Activated CD4-positive, alpha-beta T cell treated with anti-CD3 and anti-CD28 coated beads, Interleukin-2, amount 10 ng/mL, durations not matched to agents 24 days and 14 days (primary cell): ENCODE measurements around the gene XKR7. TPM values are rescaled to one million over a fixed set of nuclear protein-coding genes. Genes with fewer than 3 reads are reported as not detected.
A peak's percentile ranks its signal among the peaks of the same experiment; 100 is the strongest.

Source experiments
- DNase-seq: peaks from one replicate; pipeline ENCODE4 v3.0.0; 2022
- H3K27ac Mint-ChIP-seq: one replicate; pipeline ENCODE4 v1.8.0; 2022; ENCODE audit warnings: mild to moderate bottlenecking, mixed read lengths
- H3K27me3 Mint-ChIP-seq: one replicate; pipeline ENCODE4 v1.8.0; 2022; ENCODE audit warnings: mixed read lengths
- H3K36me3 Mint-ChIP-seq: one replicate; pipeline ENCODE4 v1.8.0; 2022; ENCODE audit warnings: low read depth, mild to moderate bottlenecking, mixed read lengths
- H3K4me1 Mint-ChIP-seq: one replicate; pipeline ENCODE4 v1.8.0; 2021; ENCODE audit warnings: mixed read lengths
- H3K4me3 Mint-ChIP-seq: one replicate; pipeline ENCODE4 v1.8.0; 2022; ENCODE audit warnings: mild to moderate bottlenecking, moderate library complexity, mixed read lengths
- H3K9me3 Mint-ChIP-seq: one replicate; pipeline ENCODE4 v1.8.0; 2021; ENCODE audit warnings: mixed read lengths
- intact Hi-C: fragments of 100-400 bp; cut with micrococcal nuclease; formaldehyde crosslinking; loops from one replicate; pipeline ENCODE4 v1.15.1; 2023
- total RNA-seq: library from RNA; stranded (reverse); gene quantifications from 2 replicates; pipeline ENCODE4 v1.2.3, GENCODE V29; 2022

XKR7 gene
- total RNA-seq, 1 donor from 2014 or later, result not detected

DNA sequence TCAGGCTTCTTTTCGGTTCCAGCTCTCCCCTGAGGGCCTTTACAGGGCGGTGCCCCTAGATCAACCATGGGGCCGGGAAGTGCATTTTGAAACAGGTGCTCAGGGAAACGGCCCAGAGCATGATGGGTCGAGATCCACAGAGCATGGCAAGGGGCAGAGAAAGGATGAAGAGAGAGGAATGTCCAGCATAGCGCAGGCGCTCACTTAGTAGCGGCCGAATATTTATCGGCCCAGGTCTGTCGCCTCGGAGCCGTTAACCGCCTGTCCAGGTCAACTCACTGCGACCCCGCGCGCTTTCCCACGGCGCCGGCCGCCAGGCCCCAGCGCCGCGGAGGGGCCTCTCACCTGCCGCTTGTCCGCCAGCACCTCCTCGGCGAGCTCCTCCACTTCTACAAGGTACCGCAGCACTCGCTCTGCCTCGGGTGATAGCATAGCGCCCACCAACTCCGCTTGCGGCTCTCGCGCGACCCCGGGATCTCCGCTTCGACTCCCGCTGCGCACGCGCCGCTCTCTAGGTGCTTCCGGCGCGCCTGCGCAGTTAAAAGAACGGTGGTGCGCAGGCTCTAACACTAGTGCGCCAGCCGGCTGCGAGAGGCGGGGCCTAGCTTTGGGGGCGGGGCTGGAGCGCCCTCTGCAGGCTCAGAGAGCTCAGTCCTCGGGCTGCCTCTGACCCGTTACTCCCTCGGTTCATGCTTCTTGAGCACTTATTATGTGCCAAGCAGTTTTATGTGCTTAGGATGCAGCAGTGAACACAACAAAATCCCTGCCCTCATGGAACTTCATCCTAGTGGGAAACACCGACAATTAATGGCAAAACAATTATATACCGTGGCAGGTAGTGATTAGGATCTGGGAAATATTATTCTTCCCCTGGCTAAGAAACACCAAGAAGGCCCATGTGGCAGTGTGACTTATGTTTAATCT is 16.2 kb upstream of the XKR7 start, which contains the start of gene PDRG1:
PDRG1 (minus strand) TSS at position 517 of the 924 bp plus-strand sequence; CDS start at position 432, 85 bp downstream.
- Mint-ChIP-seq H3K4me3 (peak within 1 kb of the TSS; percentile 98), H3K9me3 (no peaks in the 10 kb centered on the region), H3K4me1 (peaks cover 17% of the 10 kb centered on the region), H3K36me3 (peaks cover 30% of the 10 kb centered on the region), H3K27me3 (peaks cover 8% of the 10 kb centered on the region), H3K27ac (peak within 1 kb of the TSS; percentile 95)
- intact Hi-C loops, result loop anchor here (1.0 to 10.0 kb wide), 6 partner anchors 17 to 153 kb away; partner anchors contain the start of genes TM9SF4 and XKR7
- DNase-seq, result peak; percentile 99

GRCh38 chr20:31953556-31954148 is 14.3 kb upstream of the XKR7 start:
- intact Hi-C loops, result loop anchor here (2.0 to 10.0 kb wide), 3 partner anchors 64 to 151 kb away; partner anchors contain the start of gene TM9SF4
- Mint-ChIP-seq H3K9me3 (no peaks in the 10 kb centered on the region), H3K36me3 (peaks cover 19% of the 10 kb centered on the region), H3K27me3 (peaks cover 9% of the 10 kb centered on the region), H3K27ac (no peak overlapping the region), H3K4me3 (no peak overlapping the region), H3K4me1 (peaks cover 17% of the 10 kb centered on the region)
- no peak for DNase-seq

DNA sequence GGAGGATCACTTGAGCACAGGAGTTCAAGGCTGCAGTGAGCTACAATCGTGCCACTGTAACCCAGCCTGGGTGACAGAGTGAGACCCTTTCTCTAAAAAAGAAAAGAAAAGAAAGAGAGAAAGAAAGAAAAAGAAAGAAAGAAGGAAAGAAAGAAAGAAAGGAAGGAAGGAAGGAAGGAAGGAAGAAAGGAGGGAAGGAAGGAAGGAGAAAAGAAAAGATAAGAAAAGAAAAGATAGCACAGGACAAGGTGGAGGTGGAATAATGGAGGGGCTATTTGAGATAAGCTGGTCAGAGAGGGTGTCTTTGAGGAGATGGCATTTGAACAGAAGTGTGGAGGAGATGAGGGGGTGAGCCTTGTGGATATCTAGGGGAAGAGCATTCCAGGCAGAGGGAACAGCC is 13.5 kb upstream of the XKR7 start:
- peaks cover 13% of the 10 kb centered on the region for H3K36me3 Mint-ChIP-seq
- peaks cover 12% of the 10 kb centered on the region for H3K27me3 Mint-ChIP-seq
- H3K4me1 Mint-ChIP-seq, result peaks cover 15% of the 10 kb centered on the region
- H3K27ac Mint-ChIP-seq, result no peak overlapping the region
- no peak for DNase-seq
- intact Hi-C loops, result loop anchor here (5.0 to 10.0 kb wide), 2 partner anchors 63 to 150 kb away; partner anchors contain the start of gene TM9SF4
- no peaks in the 10 kb centered on the region for H3K9me3 Mint-ChIP-seq
- no peak overlapping the region for H3K4me3 Mint-ChIP-seq

DNA sequence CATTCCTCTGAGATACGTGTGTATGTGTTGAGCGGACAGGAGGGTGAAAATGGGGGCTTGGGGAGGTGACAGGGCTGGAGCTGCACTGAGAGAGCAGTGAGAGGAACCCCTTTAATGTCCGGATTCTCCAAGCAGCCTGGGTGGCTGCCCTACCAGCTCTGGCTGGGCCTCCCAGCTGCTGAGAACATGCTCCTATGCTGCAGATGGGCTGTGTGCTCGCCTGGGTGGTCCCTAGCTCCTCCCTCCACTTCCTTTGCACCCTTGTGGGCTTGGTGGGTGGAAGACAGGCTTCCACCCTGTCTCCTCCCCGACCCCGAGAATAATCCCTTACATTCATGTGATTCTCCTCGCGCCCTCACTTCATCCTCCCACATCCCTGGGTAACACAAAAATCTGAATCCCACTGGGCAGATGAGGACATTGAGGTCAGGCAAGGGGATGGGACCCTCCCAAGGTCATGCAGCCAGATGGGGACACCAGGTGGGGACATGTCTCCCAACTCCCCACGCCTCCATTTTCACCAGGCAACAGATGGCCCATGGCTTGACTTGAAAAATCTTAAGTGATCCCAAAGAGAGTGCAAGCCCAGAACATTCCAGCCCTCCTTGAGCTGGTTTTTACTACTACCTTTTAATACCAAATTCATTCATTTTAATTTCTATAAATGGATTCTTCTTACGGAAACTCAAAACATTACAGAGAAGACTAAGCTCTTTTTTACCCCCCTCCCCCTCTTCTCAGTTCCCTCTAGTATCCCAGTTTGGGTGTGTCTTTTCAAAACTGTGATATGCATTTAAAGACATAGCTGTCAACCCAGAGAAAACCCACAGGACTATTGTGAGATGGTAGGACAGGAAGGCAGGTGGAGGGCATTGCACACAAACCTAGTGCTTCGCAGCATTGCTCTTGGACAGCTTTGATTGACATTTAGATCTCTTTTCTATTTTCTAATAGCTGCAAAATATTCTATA is 11.1 kb upstream of the XKR7 start:
- peaks cover 16% of the 10 kb centered on the region for H3K27me3 Mint-ChIP-seq
- peaks cover under 1% of the 10 kb centered on the region for H3K36me3 Mint-ChIP-seq
- no peak overlapping the region for H3K27ac Mint-ChIP-seq
- H3K4me1 Mint-ChIP-seq, result peaks cover 3% of the 10 kb centered on the region
- intact Hi-C loops, result loop anchor here (10.0 kb wide), 1 partner anchor 148 kb away; the partner anchor contains the start of gene TM9SF4
- no peak overlapping the region for H3K4me3 Mint-ChIP-seq
- H3K9me3 Mint-ChIP-seq, result no peaks in the 10 kb centered on the region
- DNase-seq, result no peak

DNA sequence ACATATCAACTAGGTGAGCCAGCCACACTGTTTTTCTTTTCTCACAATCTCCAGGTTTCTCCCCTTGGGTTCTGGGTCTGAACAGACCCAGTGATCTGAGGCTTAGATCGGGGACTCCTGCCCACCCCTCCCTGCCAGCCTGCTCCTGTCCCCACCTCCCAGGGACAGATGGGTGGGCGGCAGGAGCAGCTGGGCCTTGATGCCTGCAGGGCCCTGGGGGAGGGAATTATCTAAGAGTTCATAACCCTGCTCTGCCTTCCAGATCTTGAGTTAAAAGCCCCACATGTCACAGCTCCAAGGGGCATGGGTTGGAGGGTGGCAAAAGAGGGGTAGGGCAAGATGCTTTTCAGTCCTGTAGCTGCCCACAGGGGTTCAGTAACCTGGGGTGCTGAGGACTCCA is 5.2 kb upstream of the XKR7 start:
- Mint-ChIP-seq H3K4me1 (peaks cover 4% of the 10 kb centered on the region), H3K9me3 (no peaks in the 10 kb centered on the region), H3K4me3 (no peak overlapping the region), H3K27ac (no peak overlapping the region), H3K27me3 (peaks cover 31% of the 10 kb centered on the region), H3K36me3 (no peaks in the 10 kb centered on the region)
- intact Hi-C loops, result no loop called here
- no peak for DNase-seq

DNA sequence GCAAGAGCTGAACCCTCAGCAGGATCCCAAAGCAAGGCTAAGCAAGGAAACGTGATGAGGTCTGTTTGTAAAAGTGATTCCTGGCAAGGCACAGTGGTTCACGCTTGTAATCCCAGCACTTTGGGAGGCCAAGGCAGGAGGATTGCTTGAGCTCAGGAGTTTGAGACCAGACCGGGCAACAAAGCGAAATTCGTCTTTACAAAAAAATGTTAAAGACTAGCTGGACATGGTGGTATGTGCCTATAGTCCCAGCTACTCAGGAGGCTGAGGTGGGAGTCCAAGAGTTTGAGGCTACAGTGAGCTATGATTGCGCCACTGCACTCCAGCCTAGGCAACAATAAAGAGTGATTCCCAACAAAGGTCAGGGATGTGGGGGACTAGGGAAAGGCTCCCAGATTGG is 4.1 kb upstream of the XKR7 start:
- Mint-ChIP-seq H3K36me3 (no peaks in the 10 kb centered on the region), H3K4me1 (peaks cover 6% of the 10 kb centered on the region), H3K4me3 (no peak overlapping the region), H3K27me3 (peaks cover 30% of the 10 kb centered on the region), H3K27ac (no peak overlapping the region), H3K9me3 (no peaks in the 10 kb centered on the region)
- intact Hi-C loops, result no loop called here
- DNase-seq, result no peak

DNA sequence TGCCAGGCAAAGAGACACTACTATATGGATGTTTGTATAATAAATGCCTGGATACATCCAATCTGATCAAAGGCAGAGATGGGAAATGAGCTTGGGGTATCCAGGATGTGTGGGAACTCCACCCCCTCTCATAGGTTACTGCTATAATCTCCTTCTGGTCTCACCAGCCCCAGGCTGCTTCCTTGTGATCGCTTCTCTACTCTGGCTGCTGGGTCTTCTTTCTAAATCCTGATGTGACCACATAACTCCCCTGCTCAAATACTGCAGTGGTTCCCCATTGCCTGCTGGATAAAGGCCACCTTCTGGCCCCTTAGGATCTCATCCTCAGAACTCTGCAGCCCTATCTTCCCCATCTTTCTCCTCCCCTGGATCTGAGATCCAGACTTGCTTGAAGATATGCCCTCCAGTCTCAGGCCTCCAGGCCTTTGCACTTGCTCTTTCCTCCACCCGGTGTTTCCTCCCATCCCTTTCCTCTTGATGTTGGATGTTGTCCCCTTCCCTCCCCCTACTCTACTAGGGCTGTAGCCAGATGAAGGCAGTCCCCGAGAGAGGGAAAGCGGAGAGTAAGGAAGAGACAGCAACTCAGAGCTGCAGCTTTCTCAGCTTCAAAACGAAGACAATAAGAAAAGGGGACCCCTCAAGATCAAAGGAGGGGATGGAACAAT is 828 bp upstream of the XKR7 start:
- H3K4me3 Mint-ChIP-seq, result peak overlapping the region; percentile 50
- H3K36me3 Mint-ChIP-seq, result no peaks in the 10 kb centered on the region
- H3K27me3 Mint-ChIP-seq, result peaks cover 31% of the 10 kb centered on the region
- no peaks in the 10 kb centered on the region for H3K9me3 Mint-ChIP-seq
- intact Hi-C loops, result no loop called here
- peaks cover 6% of the 10 kb centered on the region for H3K4me1 Mint-ChIP-seq
- no peak overlapping the region for H3K27ac Mint-ChIP-seq
- DNase-seq, result no peak

DNA sequence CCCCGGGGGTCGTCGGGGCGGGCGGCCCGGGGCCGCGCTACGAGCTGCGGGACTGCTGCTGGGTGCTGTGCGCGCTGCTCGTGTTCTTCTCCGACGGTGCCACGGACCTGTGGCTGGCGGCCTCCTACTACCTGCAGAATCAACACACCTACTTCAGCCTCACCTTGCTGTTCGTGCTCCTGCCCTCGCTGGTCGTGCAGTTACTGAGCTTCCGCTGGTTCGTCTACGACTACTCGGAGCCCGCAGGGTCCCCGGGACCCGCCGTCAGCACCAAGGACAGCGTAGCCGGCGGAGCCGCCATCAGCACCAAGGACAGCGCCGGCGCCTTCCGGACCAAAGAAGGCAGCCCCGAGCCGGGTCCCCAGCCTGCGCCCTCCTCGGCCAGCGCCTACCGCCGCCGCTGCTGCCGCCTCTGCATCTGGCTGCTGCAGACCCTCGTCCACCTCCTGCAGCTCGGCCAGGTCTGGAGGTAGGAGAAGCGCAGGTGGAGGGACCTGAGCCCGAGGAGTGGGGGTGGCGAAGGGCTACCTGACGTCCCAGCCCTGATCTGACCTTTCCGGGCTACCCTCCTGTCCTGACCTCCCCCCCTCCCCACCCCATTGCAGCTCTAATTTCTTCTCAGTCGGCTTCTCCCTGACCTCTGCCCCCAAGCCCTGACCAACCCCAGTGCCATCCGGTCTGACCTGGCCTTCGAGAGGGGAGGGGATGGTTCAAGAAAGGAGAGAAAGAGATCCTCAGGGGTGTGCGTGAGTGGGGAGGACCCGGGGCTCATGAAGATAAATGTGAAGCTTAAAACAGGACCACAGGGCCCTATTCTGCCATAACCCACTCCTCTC is 558 bp downstream of the XKR7 start:
- H3K9me3 Mint-ChIP-seq, result no peaks in the 10 kb centered on the region
- DNase-seq, result peak; percentile 97
- peaks cover 28% of the 10 kb centered on the region for H3K27me3 Mint-ChIP-seq
- peak overlapping the region; percentile 37 for H3K27ac Mint-ChIP-seq
- H3K4me1 Mint-ChIP-seq, result peaks cover 6% of the 10 kb centered on the region
- peak overlapping the region; percentile 82 for H3K4me3 Mint-ChIP-seq
- intact Hi-C loops, result loop anchor here (1.0 kb wide), 1 partner anchor 16 kb away; the partner anchor contains the start of gene PDRG1
- H3K36me3 Mint-ChIP-seq, result no peaks in the 10 kb centered on the region

- no peak for DNase-seq
- Mint-ChIP-seq H3K4me3 (no peak overlapping the region), H3K27ac (no peak overlapping the region), H3K27me3 (peaks cover 25% of the 10 kb centered on the region), H3K36me3 (no peaks in the 10 kb centered on the region), H3K4me1 (peaks cover 6% of the 10 kb centered on the region), H3K9me3 (no peaks in the 10 kb centered on the region)
- intact Hi-C loops, result no loop called here
Measured at GRCh38 chr20:31969991-31970390, 2.0 kb downstream of the XKR7 start.

GRCh38 chr20:31972471-31973021 is 4.6 kb downstream of the XKR7 start:
- intact Hi-C loops, result no loop called here
- Mint-ChIP-seq H3K4me3 (no peak overlapping the region), H3K36me3 (no peaks in the 10 kb centered on the region), H3K9me3 (no peaks in the 10 kb centered on the region), H3K27me3 (peaks cover 16% of the 10 kb centered on the region), H3K27ac (no peak overlapping the region), H3K4me1 (peaks cover 2% of the 10 kb centered on the region)
- no peak for DNase-seq

GRCh38 chr20:31974296-31974695 is 6.3 kb downstream of the XKR7 start:
- no peak overlapping the region for H3K27ac Mint-ChIP-seq
- H3K27me3 Mint-ChIP-seq, result peaks cover 14% of the 10 kb centered on the region
- intact Hi-C loops, result no loop called here
- H3K36me3 Mint-ChIP-seq, result no peaks in the 10 kb centered on the region
- no peaks in the 10 kb centered on the region for H3K9me3 Mint-ChIP-seq
- no peaks in the 10 kb centered on the region for H3K4me1 Mint-ChIP-seq
- DNase-seq, result no peak
- no peak overlapping the region for H3K4me3 Mint-ChIP-seq

DNA sequence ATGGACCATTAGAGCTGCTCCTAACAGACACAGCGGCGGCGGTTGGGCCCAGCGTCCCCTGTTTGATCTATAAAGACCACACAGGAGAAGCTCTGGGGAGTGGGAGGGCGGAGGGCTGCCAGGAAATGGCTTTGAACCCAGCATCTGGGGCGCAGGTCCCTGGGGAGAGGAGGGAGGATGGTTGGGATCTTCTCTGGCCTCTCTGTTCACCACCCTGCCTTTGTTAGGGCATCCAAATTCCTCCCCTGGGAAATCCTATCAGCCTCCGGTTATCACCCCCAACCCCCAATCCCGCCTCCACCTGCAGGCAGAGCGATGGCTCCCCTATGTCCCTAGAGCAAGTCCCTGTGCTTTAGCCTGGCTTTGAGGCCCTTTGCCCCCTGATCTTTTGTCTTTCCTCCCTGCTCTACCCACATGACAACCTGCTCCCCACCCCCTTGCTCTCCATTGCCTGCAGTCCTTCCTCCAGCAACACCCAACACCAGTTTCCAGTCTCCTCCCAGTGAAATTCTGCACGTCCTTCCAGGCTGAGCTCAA is 7.1 kb downstream of the XKR7 start:
- Mint-ChIP-seq H3K27me3 (peaks cover 14% of the 10 kb centered on the region), H3K4me1 (no peaks in the 10 kb centered on the region)
- intact Hi-C loops, result no loop called here

More for the DNA sequence above, 7.1 kb downstream of the XKR7 start:
- no peaks in the 10 kb centered on the region for H3K9me3 Mint-ChIP-seq
- no peak overlapping the region for H3K4me3 Mint-ChIP-seq
- no peak for DNase-seq
- no peak overlapping the region for H3K27ac Mint-ChIP-seq
- no peaks in the 10 kb centered on the region for H3K36me3 Mint-ChIP-seq
